ENCODE data around the gene OPCML. TPM values are rescaled to one million over a fixed set of nuclear protein-coding genes. Genes with fewer than 3 reads are reported as not detected.

The OPCML gene
- total and polyA plus RNA-seq, 2 experiments from 2014 or later, result 1.2 to 4.4 TPM

GRCh38 chr11:133238495-133238894 lies 293.8 kb downstream of the OPCML start (continued):
- TF ChIP-seq REST (IDR thresholded peaks at IDR 0.05; ENCODE audit: unreplicated experiment), result no peak

GRCh38 chr11:133238027-133238426 lies 294.3 kb downstream of the OPCML start:
- no peak; the same call in 2 of the 3 replicates for ATAC-seq
- no peak overlapping the region for H3K4me3 ChIP-seq
- H4K20me1 ChIP-seq (replicated peaks; ENCODE audit: insufficient read depth), result no peaks in the 10 kb centered on the region
- Mint-ChIP-seq H3K4me3 (no peak overlapping the region), H3K36me3 (ENCODE audit: low read depth) (peaks cover 5% of the 10 kb centered on the region; the same call in 1 of the 3 replicates), H3K27me3 (ENCODE audit: insufficient read depth, low read depth, poor library complexity) (no peaks in the 10 kb centered on the region), H3K27ac (no peak overlapping the region), H3K4me1 (peaks cover 43% of the 10 kb centered on the region), H3K9me3 (peaks cover 9% of the 10 kb centered on the region)
- H2AFZ ChIP-seq, result no peak overlapping the region
- no peak overlapping the region for H3K4me2 ChIP-seq
- no peaks in the 10 kb centered on the region for H3F3A ChIP-seq (replicated peaks; ENCODE audit: low read depth)
- H3K27me3 ChIP-seq (ENCODE audit: insufficient read depth), result no peaks in the 10 kb centered on the region
- no peak for DNase-seq (ENCODE audit: low spot score)
- no peaks in the 10 kb centered on the region for H3K79me2 ChIP-seq (replicated peaks; ENCODE audit: insufficient read depth)
- H3K9me2 ChIP-seq (ENCODE audit: insufficient read depth), result 0 out of 2 replicates have a peak, but pooled peaks cover 6% of the 10 kb centered on the region
- TF ChIP-seq ETS1 (IDR thresholded peaks at IDR 0.05) (no peak), EZH2phosphoT487 (IDR thresholded peaks at IDR 0.05; ENCODE audit: unreplicated experiment) (no peak), ZNF462 (CRISPR knock-in tag; IDR thresholded peaks at IDR 0.05) (no peak), ZNF331 (CRISPR knock-in tag; IDR thresholded peaks at IDR 0.05; ENCODE audit: low read depth) (no peak), ZNF114 (CRISPR knock-in tag; IDR thresholded peaks at IDR 0.05) (no peak), CREB1 (CRISPR knock-in tag; IDR thresholded peaks at IDR 0.05; ENCODE audit: low read depth) (no peak)
- H3K4me1 ChIP-seq (ENCODE audit: insufficient read depth), result peaks cover 47% of the 10 kb centered on the region
- H3K27ac ChIP-seq (ENCODE audit: low read depth), result no peak overlapping the region
- H3K36me3 ChIP-seq (ENCODE audit: insufficient read depth), result 0 out of 2 replicates have a peak, but pooled peaks cover 3% of the 10 kb centered on the region

Data from GM23338 (cell line).